HepG2 (cell line): Measurements from ENCODE around the gene PPP1R13B. TPM values are rescaled to one million over a fixed set of nuclear protein-coding genes. Genes with fewer than 3 reads are reported as not detected.

Experiments
- GLI4 ChIP-seq: sonication (generic); formaldehyde crosslinking; IDR thresholded peaks from 2 replicates; pipeline ENCODE4 v1.5.1; 2020; ENCODE audit warnings: missing genetic modification reagents, mild to moderate bottlenecking, moderate library complexity, borderline replicate concordance
- TCF7L2 ChIP-seq: IDR thresholded peaks from 2 replicates; pipeline ENCODE4 v1.6.1; 2011; ENCODE audit warnings: mild to moderate bottlenecking, low read depth, low read length, moderate library complexity
- ZNF543 ChIP-seq: sonication (generic); formaldehyde crosslinking; IDR thresholded peaks from 2 replicates; pipeline ENCODE4 v1.4.0; 2020; ENCODE audit warnings: mild to moderate bottlenecking, missing genetic modification reagents
- polyA plus RNA-seq, 8 experiments: library from polyadenylated mRNA; depleted of rRNA in 3 of 8; stranded (reverse) in 7 of 8; unstranded in 1 of 8; fragments of >200 nt; fragmentation: Illumina TruSeq in 4 of 8; extraction: Trizol in 4 of 8; gene quantifications; 2 replicates each; pipeline versions ENCODE4 v1.2.1 to v1.2.3, GENCODE V29; 2011 to 2016; ENCODE audit warnings: low read depth in 4 of 8, missing spikeins in 1 of 8, mixed read lengths in 1 of 8; ENCODE audit not compliant: insufficient read depth in 1 of 8
- total RNA-seq, 5 experiments: library from RNA; depleted of rRNA; stranded (reverse); fragments of >200 nt; fragmentation: Illumina TruSeq; extraction: Trizol; gene quantifications; 2 replicates each; pipeline ENCODE4 v1.2.3, GENCODE V29; 2016; ENCODE audit warnings: low read depth in 1 of 5
- TF ChIP-seq, protein P1 (sequence below), 2 experiments: fragments of 450-650 bp in 1 of 2; sonication (generic) in 1 of 2; formaldehyde crosslinking in 1 of 2; IDR thresholded peaks; 2 replicates each; pipeline versions ENCODE4 v1.6.1 to v1.8.0; 2016 to 2022; ENCODE audit warnings: antibody characterized with exemption in 1 of 2, mild to moderate bottlenecking in 1 of 2, missing genetic modification reagents in 1 of 2

PPP1R13B gene
- total and polyA plus RNA-seq, 2 of the 13 experiments (the other 11 are each of a cell fraction or from before 2014, with no cell fraction given) = 4.6 to 9.4 TPM

- TF ChIP-seq, protein P1, sequence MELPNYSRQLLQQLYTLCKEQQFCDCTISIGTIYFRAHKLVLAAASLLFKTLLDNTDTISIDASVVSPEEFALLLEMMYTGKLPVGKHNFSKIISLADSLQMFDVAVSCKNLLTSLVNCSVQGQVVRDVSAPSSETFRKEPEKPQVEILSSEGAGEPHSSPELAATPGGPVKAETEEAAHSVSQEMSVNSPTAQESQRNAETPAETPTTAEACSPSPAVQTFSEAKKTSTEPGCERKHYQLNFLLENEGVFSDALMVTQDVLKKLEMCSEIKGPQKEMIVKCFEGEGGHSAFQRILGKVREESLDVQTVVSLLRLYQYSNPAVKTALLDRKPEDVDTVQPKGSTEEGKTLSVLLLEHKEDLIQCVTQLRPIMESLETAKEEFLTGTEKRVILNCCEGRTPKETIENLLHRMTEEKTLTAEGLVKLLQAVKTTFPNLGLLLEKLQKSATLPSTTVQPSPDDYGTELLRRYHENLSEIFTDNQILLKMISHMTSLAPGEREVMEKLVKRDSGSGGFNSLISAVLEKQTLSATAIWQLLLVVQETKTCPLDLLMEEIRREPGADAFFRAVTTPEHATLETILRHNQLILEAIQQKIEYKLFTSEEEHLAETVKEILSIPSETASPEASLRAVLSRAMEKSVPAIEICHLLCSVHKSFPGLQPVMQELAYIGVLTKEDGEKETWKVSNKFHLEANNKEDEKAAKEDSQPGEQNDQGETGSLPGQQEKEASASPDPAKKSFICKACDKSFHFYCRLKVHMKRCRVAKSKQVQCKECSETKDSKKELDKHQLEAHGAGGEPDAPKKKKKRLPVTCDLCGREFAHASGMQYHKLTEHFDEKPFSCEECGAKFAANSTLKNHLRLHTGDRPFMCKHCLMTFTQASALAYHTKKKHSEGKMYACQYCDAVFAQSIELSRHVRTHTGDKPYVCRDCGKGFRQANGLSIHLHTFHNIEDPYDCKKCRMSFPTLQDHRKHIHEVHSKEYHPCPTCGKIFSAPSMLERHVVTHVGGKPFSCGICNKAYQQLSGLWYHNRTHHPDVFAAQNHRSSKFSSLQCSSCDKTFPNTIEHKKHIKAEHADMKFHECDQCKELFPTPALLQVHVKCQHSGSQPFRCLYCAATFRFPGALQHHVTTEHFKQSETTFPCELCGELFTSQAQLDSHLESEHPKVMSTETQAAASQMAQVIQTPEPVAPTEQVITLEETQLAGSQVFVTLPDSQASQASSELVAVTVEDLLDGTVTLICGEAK (IDR thresholded peaks at IDR 0.05) = no peak
- TF ChIP-seq, protein P1 (CRISPR knock-in tag; IDR thresholded peaks at IDR 0.05) = no peak
- TF ChIP-seq ZNF543 (CRISPR knock-in tag) = no peak
- no peak for TF ChIP-seq GLI4 (CRISPR knock-in tag)
- no peak for TF ChIP-seq TCF7L2
These were observed 107.9 kb downstream of the PPP1R13B start (continued) for GRCh38 chr14:103739466-103739792.
